ENCODE data around the gene MTA2.
A peak's percentile ranks its signal among the peaks of the same experiment; 100 is the strongest.
"Not testable (repeated sequence)": the region's sequence is repeated elsewhere in the genome, so short reads cannot be mapped to it uniquely, and the experiment has no call there.

Gene MTA2

GRCh38 chr11:62601372-62602140 lies at the start of gene MTA2:
Gene MTA2 (minus strand): TSS chr11:62601865. CDS start chr11:62601450, 415 bp downstream.
- DNase-seq (ENCODE audit: low spot score) (peak; percentile 96), ATAC-seq (ENCODE audit: low read depth) (peak; percentile 77)
- peak within 1 kb of the TSS; percentile 90 for H3K4me3 ChIP-seq (ENCODE audit: severe bottlenecking)
- no peak for TF ChIP-seq CTCF (IDR thresholded peaks at IDR 0.05; ENCODE audit: poor library complexity, severe bottlenecking)
- H3K27me3 ChIP-seq (ENCODE audit: insufficient read depth, poor library complexity, severe bottlenecking) = no peaks in the 10 kb centered on the region
- H3K4me1 ChIP-seq (ENCODE audit: insufficient read depth, poor library complexity, severe bottlenecking) = peaks cover 10% of the 10 kb centered on the region
- peaks cover 46% of the 10 kb centered on the region for H3K36me3 ChIP-seq (ENCODE audit: low read depth)
- H3K9me3 ChIP-seq (ENCODE audit: severe bottlenecking) = no peaks in the 10 kb centered on the region
- H3K27ac ChIP-seq (ENCODE audit: poor library complexity, severe bottlenecking) = peak within 1 kb of the TSS; percentile 90

- not testable (repeated sequence) for H3K4me1 ChIP-seq (ENCODE audit: insufficient read depth, poor library complexity, severe bottlenecking); H3K9me3 ChIP-seq (ENCODE audit: severe bottlenecking); ATAC-seq (ENCODE audit: low read depth); H3K4me3 ChIP-seq (ENCODE audit: severe bottlenecking); DNase-seq (ENCODE audit: low spot score); H3K27me3 ChIP-seq (ENCODE audit: insufficient read depth, poor library complexity, severe bottlenecking); H3K27ac ChIP-seq (ENCODE audit: poor library complexity, severe bottlenecking)
- peaks cover 20% of the 10 kb centered on the region for H3K36me3 ChIP-seq (ENCODE audit: low read depth)
Measured at GRCh38 chr11:62650283-62650682, 48.6 kb upstream of the MTA2 start.

GRCh38 chr11:62649486-62649885 lies 47.8 kb upstream of the MTA2 start:
- TF ChIP-seq CTCF (IDR thresholded peaks at IDR 0.05; ENCODE audit: poor library complexity, severe bottlenecking) = no peak
- Histone ChIP-seq H3K4me1 (ENCODE audit: insufficient read depth, poor library complexity, severe bottlenecking) (no peaks in the 10 kb centered on the region), H3K36me3 (ENCODE audit: low read depth) (peaks cover 27% of the 10 kb centered on the region), H3K27me3 (ENCODE audit: insufficient read depth, poor library complexity, severe bottlenecking) (no peaks in the 10 kb centered on the region), H3K27ac (ENCODE audit: poor library complexity, severe bottlenecking) (no peak overlapping the region), H3K4me3 (ENCODE audit: severe bottlenecking) (no peak overlapping the region), H3K9me3 (ENCODE audit: severe bottlenecking) (no peaks in the 10 kb centered on the region)
- DNase-seq (ENCODE audit: low spot score) (no peak), ATAC-seq (ENCODE audit: low read depth) (no peak)

GRCh38 chr11:62648967-62649364 lies 47.3 kb upstream of the MTA2 start:
- H3K27ac ChIP-seq (ENCODE audit: poor library complexity, severe bottlenecking) = no peak overlapping the region
- H3K27me3 ChIP-seq (ENCODE audit: insufficient read depth, poor library complexity, severe bottlenecking) = no peaks in the 10 kb centered on the region
- H3K9me3 ChIP-seq (ENCODE audit: severe bottlenecking) = no peaks in the 10 kb centered on the region
- TF ChIP-seq CTCF (IDR thresholded peaks at IDR 0.05; ENCODE audit: poor library complexity, severe bottlenecking) = no peak
- H3K4me3 ChIP-seq (ENCODE audit: severe bottlenecking) = no peak overlapping the region
- ATAC-seq (ENCODE audit: low read depth) (no peak), DNase-seq (ENCODE audit: low spot score) (no peak)
- peaks cover 32% of the 10 kb centered on the region for H3K36me3 ChIP-seq (ENCODE audit: low read depth)
- H3K4me1 ChIP-seq (ENCODE audit: insufficient read depth, poor library complexity, severe bottlenecking) = no peaks in the 10 kb centered on the region

GRCh38 chr11:62648185-62648966 lies 46.7 kb upstream of the MTA2 start:
- H3K4me3 ChIP-seq (ENCODE audit: severe bottlenecking) = no peak overlapping the region
- no peak for DNase-seq (ENCODE audit: low spot score)
- TF ChIP-seq CTCF (IDR thresholded peaks at IDR 0.05; ENCODE audit: poor library complexity, severe bottlenecking) = no peak
- H3K36me3 ChIP-seq (ENCODE audit: low read depth) = peaks cover 38% of the 10 kb centered on the region
- H3K4me1 ChIP-seq (ENCODE audit: insufficient read depth, poor library complexity, severe bottlenecking) = no peaks in the 10 kb centered on the region
- ATAC-seq (ENCODE audit: low read depth) = no peak
- no peaks in the 10 kb centered on the region for H3K9me3 ChIP-seq (ENCODE audit: severe bottlenecking)
- H3K27ac ChIP-seq (ENCODE audit: poor library complexity, severe bottlenecking) = no peak overlapping the region
- H3K27me3 ChIP-seq (ENCODE audit: insufficient read depth, poor library complexity, severe bottlenecking) = no peaks in the 10 kb centered on the region
